GM21390 (cell line): ENCODE measurements around the gene HEG1.
"Not testable (repeated sequence)": the region's sequence is repeated elsewhere in the genome, so short reads cannot be mapped to it uniquely, and the experiment has no call there.

Experiments used
- ATAC-seq: cut with Tn5 transposase; IDR thresholded peaks from one replicate; pipeline ENCODE4 v1.9.1; 2021; ENCODE audit not compliant: unreplicated experiment

Gene HEG1, protein sequence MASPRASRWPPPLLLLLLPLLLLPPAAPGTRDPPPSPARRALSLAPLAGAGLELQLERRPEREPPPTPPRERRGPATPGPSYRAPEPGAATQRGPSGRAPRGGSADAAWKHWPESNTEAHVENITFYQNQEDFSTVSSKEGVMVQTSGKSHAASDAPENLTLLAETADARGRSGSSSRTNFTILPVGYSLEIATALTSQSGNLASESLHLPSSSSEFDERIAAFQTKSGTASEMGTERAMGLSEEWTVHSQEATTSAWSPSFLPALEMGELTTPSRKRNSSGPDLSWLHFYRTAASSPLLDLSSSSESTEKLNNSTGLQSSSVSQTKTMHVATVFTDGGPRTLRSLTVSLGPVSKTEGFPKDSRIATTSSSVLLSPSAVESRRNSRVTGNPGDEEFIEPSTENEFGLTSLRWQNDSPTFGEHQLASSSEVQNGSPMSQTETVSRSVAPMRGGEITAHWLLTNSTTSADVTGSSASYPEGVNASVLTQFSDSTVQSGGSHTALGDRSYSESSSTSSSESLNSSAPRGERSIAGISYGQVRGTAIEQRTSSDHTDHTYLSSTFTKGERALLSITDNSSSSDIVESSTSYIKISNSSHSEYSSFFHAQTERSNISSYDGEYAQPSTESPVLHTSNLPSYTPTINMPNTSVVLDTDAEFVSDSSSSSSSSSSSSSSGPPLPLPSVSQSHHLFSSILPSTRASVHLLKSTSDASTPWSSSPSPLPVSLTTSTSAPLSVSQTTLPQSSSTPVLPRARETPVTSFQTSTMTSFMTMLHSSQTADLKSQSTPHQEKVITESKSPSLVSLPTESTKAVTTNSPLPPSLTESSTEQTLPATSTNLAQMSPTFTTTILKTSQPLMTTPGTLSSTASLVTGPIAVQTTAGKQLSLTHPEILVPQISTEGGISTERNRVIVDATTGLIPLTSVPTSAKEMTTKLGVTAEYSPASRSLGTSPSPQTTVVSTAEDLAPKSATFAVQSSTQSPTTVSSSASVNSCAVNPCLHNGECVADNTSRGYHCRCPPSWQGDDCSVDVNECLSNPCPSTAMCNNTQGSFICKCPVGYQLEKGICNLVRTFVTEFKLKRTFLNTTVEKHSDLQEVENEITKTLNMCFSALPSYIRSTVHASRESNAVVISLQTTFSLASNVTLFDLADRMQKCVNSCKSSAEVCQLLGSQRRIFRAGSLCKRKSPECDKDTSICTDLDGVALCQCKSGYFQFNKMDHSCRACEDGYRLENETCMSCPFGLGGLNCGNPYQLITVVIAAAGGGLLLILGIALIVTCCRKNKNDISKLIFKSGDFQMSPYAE (N-terminal part only)

DNA sequence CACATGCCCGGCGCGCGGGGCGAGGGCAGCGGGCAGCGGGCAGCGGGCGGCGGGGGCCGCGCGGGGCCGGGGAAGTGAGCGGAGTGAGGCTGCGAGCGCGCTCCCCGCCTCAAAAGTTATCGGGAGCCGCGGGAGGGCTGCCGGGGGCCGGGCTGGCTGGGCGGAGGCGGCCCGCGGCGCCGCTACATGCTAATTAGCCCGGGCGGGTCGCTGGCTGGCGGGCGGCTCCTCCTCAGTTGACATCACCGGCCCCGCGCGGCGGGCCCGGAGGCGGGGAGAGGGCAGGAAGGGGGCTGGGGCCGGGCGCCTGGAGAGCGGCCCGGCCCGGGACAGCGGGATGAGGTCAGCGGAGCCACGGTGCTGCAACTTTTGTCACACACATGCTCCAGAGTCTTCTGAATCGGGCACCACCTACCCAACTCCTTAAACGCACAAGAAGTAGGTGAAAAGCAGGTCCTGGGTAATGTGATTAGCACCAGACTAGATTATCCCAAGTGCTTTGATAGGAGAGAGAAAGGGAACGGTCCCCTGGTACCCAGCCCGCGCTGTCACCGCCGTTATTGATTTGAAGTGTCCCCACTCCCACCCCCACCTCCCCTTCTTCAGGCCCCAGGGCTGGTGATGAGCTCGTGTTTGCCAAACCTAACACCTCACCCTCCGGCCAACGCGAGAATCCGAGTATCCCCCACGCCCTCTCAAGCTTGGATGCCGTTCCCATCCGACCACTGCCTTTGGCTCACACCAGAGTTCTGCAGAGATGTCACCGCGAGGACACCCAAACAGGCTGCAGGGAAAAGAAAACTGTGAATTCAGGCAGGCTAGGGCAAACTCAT lies at the start of gene HEG1:
Gene HEG1, minus strand, starts transcription at position 85 of the 833 bp plus-strand sequence. CDS start 107 bp downstream, outside the sequence.
- peak; percentile 63 for ATAC-seq

DNA sequence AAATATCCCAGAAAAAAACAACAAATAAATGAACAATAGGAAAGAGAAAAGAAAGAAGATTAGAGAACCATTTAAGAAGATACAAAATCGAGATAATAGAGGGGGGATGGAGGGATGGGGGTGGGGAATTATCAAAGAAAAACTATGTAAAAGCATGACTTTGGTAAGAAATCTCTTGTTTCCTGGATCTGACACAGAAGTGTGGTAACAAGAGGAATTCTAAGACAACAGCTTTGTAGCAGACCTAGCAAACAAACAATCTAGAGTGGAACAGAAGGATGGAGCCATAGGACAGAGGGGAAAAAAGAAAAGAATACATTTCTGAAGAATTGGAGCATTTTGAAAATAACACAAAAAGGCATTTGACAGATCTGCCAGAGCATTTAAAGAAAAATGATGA lies 49.3 kb upstream of the HEG1 start:
- no peak for ATAC-seq

DNA sequence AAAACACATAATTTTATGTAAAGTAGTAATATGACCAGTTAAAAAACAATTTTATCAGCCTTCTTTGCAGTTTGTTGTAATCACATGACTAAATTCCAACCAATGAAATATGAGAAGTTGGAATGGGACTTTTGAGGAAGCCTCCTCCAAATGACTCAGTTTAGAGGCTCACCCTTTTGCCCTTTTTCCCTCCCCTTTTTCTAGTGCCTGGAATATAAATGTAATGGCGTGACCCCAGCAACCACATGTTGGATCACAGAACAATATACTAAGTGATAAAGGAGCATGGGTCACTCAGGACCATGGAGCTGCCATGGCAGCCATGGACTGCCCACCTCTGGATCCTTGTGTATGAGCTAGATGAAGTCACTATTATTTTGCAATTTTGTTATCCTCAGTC lies 48.8 kb upstream of the HEG1 start:
- no peak for ATAC-seq

DNA sequence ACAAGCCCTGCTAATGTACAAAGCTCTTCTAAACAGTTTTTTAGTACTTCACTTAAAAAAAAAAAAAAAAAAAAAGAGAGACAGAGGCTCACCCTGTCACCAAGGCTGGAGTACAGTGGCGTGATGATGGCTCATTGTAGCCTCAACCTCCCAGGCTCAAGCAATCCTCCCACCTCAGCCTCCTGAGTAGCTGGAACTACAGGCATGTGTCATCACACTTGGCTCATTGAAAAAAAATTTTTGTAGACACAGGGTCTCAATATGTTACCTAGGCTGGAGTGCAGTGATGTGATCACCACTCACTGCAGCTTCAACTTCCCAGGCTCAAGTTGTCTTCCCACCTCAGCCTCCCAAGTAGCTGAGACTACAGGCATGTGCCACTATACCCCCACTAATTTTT lies 47.6 kb upstream of the HEG1 start:
- ATAC-seq: no peak

DNA sequence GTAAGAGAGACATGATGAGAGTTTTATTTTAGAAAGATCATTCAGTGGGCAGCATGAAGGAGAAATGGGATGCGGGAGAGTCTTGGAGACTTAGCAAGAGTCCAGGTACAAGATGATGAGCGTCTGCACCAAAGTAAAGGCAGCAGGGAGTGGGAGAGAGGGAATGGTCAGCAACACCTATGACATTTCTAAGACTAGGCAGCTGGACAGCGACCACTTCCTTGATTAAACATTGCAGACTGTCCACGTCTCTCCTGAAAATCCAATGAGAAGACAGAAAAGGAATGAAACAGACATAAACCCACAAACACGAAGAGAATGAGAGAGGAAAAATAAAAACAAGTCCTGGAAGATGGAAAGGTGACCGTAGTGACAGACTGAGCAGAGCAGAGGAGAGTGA lies 46.7 kb upstream of the HEG1 start:
- ATAC-seq: no peak

DNA sequence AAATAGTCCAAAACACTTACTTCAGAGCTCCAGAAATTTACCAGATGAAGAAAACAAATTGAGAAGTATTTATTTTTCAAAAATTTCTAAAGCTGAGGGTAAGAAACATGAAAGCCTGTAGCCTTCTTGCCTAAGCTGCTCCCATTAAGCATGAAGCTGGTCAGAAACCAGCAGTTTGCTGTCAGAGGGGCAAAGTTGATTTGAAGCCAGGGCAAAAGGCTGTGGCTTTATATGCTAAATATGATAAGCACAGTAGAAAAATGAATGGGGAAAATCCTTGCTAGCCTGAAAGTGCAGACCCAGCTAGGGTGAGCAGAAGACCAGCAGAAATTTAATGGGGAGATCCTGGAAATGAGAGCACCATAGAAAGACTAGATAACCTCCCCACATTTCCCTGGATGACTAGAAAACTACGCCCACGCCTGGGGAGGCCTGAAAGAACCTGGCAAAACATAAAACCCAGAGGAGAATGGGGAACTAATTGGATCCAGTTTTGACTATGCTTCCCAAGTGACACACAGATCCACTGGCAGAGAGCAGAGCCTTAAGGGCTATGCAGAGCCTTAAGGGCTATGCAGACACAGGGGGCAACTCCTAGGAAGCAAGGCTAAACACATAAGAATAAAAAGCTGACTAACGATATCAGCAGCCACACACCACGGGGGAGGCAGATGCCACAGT lies 43.0 kb upstream of the HEG1 start:
- no peak for ATAC-seq

DNA sequence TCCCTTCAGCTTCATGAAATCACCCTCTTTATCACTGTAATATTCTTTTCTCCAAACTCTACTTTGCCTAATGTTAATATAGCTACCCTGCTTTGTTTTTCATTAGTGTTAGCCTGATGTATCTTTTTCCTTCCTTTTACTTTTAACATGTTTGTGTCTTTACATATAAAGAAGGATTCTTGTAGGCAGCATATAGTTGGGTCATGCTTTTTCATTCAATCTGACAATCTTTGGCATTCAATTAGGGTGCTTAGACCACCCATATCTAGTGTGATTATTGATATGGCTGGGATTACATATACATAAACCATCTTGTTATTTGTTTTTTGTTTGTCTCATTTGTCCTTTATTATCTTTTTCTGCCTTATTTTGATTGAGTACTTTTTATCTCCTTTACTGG lies 34.9 kb upstream of the HEG1 start:
- ATAC-seq: no peak

DNA sequence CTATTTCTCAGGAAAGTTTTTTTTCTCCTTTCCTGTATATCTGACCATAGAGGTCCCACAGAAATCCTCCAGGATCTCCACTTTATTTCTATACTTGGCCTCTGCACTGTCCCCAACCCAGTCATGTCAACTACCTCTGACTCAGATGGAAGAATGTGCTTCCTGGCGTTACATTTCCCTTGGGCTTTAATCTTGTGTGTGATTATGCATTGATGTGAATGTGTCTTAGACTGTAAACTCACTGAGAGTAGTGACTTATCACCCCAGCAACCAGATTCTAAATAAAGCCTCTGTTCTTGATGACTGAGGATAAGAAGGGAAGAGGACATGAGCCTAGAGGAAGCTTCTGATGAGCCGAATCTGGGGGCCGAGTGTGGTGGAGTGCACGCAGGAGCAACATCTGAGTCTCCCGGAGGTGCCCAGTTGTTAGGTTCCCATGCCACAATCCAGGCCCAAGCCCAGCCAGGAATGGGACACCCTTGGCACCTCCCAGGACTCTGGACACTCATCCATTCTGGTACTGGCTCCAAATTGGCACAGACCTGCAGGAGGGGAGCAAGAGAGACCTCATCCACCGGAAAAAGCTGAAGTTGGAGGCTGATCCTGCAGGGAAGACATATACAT lies 32.1 kb upstream of the HEG1 start:
- ATAC-seq: no peak

DNA sequence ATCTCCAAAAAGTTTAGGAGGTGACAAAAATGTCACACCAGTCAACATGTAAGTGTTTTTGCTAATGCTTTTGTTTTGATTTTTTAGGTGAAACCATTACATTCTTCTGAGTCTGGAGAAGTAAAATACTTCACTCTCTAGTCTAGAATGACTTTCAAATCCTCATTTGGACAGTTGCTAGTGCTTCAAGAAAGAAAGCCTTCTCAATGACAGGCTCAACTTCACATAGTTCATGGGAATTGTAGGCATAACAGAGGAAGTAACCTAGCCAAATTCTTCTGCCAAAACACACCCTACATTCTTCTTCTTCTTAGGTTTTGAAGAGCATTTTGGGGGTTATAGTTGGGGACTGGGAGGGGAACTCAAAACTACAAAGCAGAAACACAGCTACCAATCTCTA lies 29.4 kb upstream of the HEG1 start:
- no peak for ATAC-seq

DNA sequence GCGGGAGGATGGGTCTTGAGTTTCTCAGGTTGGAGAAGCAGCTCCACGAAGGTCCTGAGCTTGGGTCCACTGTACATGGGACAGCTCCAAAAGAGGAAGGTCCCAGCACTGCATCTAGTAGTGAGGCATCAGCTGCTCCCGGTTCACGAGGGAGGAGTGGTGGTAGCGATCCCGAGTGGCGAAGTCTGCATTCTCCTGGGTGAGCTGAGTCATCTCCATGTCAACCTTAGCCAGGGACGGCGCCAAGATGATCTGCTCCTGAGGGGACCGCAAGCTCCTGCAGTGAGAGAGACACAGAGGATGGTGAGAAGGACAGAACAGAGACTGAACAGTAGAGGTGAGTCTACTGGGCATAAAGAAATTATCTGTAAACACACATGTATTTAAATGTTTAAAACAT lies 28.0 kb upstream of the HEG1 start:
- no peak for ATAC-seq

DNA sequence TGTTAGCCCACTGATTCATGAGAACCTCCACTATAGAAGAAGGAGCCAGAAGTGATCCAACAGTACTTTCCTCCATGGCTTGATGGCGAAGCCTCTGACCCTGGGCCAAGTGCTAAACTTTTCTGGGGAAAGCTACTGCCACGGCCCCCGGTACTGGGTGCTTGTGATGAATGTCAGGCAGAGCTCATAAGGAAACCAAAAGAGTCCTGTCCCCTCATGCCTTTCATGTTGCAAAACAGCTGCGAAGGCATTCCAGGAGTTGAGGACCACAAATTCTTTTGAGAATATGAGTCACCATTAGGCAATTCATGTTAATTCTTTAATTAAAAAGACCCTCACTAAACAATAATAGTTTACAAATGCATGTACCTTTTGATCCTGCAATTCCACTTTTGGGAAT lies 26.5 kb upstream of the HEG1 start:
- ATAC-seq: not testable (repeated sequence)

DNA sequence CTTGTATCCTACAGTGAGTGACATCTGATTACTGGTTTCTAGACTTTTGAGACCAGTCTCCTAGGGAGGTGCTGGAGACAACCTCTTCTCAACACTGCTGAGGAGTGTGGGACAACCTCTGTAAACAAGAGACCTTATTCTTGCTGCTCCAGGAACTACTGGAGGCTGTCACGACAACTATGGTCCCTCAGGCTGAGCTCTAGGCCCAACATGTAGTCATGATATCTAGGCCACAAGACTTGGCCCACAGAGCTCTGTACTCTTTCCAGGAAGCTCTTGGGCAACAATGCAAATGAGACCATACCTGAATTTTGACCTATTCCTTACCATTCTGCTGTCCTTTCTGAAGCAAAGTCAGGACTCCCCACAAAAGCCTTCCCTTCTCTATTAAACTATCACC lies 24.3 kb upstream of the HEG1 start:
- no peak for ATAC-seq

DNA sequence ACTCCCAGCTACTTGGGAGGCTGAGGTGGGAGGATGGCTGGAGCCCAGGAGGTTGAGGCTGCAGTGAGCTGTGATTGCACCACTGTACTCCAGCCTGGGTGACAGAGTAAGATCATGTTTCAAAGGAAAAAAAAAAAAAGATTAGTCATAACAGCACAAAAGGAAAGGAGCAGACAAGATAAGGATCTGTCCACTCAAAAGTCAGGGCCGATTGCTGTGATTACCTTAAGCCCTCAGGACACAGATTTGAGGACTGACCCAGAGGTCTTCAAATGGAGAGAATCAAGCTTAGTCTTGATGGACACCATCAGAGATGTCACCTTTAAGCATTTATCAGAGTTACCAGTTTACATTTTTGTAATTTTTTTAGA lies 23.9 kb upstream of the HEG1 start:
- no peak for ATAC-seq

DNA sequence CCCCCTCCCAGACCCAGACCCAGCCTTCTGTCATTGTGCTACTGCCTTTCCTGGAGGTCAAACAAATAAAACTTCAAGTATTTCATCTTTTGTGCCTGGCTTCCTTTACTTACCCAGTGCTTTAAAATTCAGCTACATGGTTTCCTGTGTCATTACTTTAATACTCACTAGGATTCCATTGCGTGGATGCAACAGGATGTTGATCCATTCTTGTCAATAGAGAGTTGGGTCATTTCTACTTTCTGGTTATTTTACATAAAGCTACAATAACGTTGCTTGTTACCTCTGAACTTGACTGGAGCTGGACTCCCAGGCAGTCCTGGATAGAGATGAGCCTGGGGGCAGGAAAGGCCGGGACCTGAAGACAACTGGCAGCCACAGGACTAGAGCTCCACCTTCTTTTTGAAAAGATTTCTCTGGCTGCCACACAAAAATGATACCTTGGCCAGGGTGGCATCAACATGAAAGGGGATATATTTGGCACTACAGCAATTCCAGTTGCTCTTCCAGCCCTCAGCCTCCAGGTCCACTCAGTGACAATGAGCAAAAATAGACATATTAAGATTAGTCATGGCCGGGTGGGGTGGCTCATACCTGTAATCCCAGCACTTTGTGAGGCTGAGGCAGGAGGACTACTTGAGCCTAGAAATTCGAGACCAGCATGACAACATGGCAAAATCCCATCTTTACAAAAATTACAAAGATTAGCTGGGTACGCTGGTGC lies 23.3 kb upstream of the HEG1 start:
- no peak for ATAC-seq

DNA sequence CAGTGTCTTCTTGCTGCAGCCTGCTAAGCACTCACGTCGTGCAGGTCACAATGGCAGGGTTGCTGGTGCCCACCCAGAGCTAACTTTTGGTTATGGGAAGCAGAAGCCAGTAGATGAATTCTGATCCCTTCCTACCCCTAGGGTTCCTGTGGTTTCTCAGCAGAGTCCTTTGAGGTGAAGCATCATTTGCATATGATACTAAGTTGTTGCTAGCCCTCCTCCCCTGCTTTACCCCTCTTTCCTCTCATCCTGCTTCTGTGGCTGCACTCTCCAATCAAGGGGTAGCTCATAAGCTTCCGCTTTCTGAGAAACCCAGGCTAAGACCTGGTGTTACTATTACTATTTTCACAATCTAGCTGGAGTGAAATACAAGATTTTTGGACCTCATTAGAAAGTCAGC lies 22.1 kb upstream of the HEG1 start:
- peak; percentile 53 for ATAC-seq

DNA sequence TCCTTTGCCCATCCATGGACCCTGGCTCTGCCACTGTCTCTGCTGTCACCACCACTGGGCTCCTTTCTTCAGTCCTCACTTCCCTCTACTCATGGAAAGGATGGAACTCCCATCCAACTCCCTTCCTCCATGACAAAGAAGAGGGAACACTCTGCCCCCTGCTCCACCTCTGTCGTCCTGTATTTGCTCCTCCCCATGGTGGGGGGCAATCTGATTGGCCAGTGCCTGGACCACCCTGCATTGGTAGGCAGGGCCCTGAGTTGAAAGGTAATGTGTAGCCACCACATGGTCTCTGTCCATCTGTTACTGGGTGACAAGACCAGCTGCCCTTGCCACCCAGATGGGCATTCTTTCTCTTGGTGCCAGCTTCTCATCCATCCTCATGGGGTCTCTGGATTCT lies 20.7 kb upstream of the HEG1 start:
- ATAC-seq: no peak

DNA sequence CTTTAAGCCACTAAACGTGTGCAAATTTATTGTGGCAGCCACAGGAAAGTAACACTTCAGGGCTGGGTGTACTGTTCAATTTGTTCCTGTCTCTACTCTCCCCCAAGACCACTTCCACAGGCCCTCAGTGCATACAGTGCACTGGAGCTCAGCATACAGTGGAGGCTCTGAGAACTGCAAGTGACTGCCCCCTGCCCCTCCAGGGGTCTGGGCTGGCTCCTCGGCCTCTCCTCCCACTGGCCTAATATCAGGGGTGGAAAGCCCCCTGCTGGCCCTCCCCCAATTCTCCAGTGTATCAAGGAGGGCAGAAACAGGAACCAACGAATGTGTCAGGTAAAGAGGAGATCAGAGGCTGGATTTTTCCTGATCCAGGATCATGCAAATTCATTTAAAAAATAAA lies 19.9 kb upstream of the HEG1 start:
- no peak for ATAC-seq

DNA sequence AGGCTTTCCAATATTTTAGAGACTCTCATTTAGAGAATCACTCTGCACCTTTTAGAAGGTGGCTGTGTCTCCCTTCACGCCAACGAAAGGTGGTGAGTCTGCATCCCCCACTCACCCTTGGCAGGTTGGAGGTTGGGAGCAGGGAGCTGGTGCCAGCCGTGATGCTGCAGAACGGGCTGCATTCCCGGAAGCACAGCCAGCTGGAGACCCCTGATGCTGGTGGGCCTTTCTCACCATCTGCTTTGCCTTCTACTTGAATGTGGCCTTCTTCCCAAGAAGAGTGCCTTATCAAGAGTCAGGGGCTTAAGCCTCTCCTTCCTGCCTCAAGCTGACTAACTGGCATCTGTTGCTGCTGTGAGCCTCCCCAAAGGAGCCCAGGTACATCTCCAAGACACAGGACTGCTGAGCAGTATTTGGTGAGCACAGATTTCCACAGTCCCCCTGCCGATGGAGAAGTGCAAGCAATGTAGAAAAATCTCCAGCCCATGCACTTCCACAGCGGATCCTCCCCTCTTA lies 17.7 kb upstream of the HEG1 start:
- no peak for ATAC-seq
